Thymus (tissue), 11 donors: Measurements from ENCODE around the gene ZDHHC3. TPM values are rescaled to one million over a fixed set of nuclear protein-coding genes. Genes with fewer than 3 reads are reported as not detected.
"Not testable (repeated sequence)": the region's sequence is repeated elsewhere in the genome, so short reads cannot be mapped to it uniquely, and the experiment has no call there.

ENCODE experiments used
- DNase-seq, 9 donors: peaks; one replicate each; pipeline ENCODE4 v3.0.0-alpha.2; 2013; ENCODE audit warnings: low spot score in 9 of 9, low read depth in 6 of 9, missing footprints in 1 of 9
- H3K27ac ChIP-seq, 2 donors: one replicate each; pipeline ENCODE4 v1.5.1; 2013; ENCODE audit warnings: control low read depth in 1 of 2, low read depth in 1 of 2, low read length in 1 of 2, mild to moderate bottlenecking in 1 of 2, moderate library complexity in 1 of 2
- H3K27me3 ChIP-seq, 2 donors: one replicate each; pipeline ENCODE4 v1.5.1; 2013; ENCODE audit warnings: low read length in 1 of 2; ENCODE audit not compliant: control insufficient read depth in 2 of 2, insufficient read depth in 1 of 2
- H3K36me3 ChIP-seq, 2 donors: one replicate each; pipeline ENCODE4 v1.5.1; 2013; ENCODE audit warnings: low read length in 1 of 2, mild to moderate bottlenecking in 1 of 2, moderate library complexity in 1 of 2; ENCODE audit not compliant: control insufficient read depth in 2 of 2, insufficient read depth in 2 of 2
- H3K4me1 ChIP-seq, 2 donors: one replicate each; pipeline ENCODE4 v1.5.1; 2013; ENCODE audit warnings: low read length in 2 of 2; ENCODE audit not compliant: control insufficient read depth in 2 of 2, insufficient read depth in 2 of 2
- H3K4me3 ChIP-seq, 2 donors: one replicate each; pipeline ENCODE4 v1.5.1; 2013; ENCODE audit warnings: low read length in 2 of 2, control low read depth in 1 of 2, mild to moderate bottlenecking in 1 of 2
- H3K9me3 ChIP-seq, 2 donors: one replicate each; pipeline ENCODE4 v1.5.1; 2013; ENCODE audit warnings: low read length in 1 of 2, mild to moderate bottlenecking in 1 of 2; ENCODE audit not compliant: control insufficient read depth in 2 of 2, insufficient read depth in 1 of 2
- WGBS: extraction: QIAGEN DNeasy Blood & Tissue Kit; methylation state at CpG from one replicate; pipeline ENCODE4 v1.1.7; 2013; 5-methylcytosine and 5-hydroxymethylcytosine counted together
- polyA plus RNA-seq: library from polyadenylated mRNA; stranded (reverse); fragments of 200-250 nt; gene quantifications from one replicate; pipeline ENCODE4 v1.2.3, GENCODE V29; 2013
- total RNA-seq: library from RNA; stranded (reverse); fragments of 120-200 nt; gene quantifications from one replicate; pipeline ENCODE4 v1.2.4, GENCODE V29; 2013
- donor health status: healthy.

Gene ZDHHC3
- total and polyA plus RNA-seq, 2 donors = 24.3 to 33.1 TPM

DNA sequence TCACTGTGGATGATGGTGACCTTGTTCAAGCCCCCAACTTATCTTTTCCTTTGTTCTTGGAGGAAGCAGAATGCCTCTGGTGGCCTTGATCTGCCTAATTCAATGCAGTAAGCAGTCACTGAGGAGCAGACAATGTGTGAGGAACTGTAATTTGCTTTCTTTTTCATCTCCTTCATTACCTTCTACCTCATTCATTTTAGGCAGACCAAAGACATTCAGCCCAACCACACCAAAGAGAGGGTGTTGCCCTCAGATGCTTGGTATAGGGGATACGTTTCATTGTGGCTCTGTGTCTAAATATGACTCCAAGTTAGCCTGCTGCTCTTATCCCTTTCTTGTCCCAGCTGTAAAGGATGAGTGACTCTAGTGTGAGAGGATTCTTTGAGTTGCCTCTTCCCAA lies 15.4 kb upstream of the ZDHHC3 start:
- 12% methylated on average over 1 of the region's 1 CpG for WGBS
- Histone ChIP-seq H3K27me3 (no peaks in the 10 kb centered on the region), H3K36me3 (peaks cover 12 to 60% of the 10 kb centered on the region in 2 donors), H3K27ac (no peak overlapping the region), H3K4me3 (no peak overlapping the region), H3K9me3 (no peaks in the 10 kb centered on the region), H3K4me1 (peaks cover 8 to 34% of the 10 kb centered on the region in 2 donors)
- DNase-seq = peak in 1 of 9 donors; percentile 34

DNA sequence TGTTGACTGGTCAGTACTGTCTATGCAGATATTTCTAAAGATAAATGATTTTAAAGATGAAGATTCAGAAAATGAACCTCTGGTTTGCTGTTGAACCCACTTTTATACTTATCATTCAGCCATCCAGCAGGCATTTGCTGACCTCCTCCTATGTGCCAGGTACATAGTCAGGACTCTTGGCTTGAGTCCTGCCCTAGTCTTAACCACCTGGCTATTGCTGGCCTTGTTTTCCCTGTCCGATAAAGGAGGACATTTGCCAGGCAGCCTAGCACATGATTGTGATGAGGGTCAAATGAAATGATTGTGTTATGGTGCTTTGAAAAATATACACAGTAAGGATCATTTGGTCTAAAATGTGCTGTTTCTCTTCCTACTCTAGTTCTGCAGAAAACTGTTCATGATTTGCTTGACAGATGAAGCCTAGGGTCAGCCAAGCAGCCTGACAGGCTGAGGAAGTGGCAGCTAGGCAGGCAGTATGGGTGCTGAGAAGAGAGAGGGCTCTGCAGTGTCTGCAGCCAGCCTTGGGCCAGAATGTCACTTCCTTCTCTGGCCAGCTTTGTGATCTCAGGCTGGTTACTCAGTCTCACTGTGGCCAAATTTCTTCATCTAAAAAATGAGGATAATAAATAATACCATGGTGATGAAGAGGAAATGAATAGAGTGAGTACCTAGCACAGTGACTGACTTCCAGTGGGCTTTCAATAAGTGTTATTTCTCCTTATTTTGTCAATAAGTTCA lies 13.8 kb upstream of the ZDHHC3 start:
- H3K4me3 ChIP-seq = no peak overlapping the region
- H3K4me1 ChIP-seq = peaks cover 11 to 34% of the 10 kb centered on the region in 2 donors
- DNase-seq = no peak
- peaks cover 12 to 52% of the 10 kb centered on the region in 2 donors for H3K36me3 ChIP-seq
- no peaks in the 10 kb centered on the region for H3K27me3 ChIP-seq
- no peak overlapping the region for H3K27ac ChIP-seq
- H3K9me3 ChIP-seq = no peaks in the 10 kb centered on the region
- 98% methylated on average over 1 of the region's 1 CpG for WGBS

DNA sequence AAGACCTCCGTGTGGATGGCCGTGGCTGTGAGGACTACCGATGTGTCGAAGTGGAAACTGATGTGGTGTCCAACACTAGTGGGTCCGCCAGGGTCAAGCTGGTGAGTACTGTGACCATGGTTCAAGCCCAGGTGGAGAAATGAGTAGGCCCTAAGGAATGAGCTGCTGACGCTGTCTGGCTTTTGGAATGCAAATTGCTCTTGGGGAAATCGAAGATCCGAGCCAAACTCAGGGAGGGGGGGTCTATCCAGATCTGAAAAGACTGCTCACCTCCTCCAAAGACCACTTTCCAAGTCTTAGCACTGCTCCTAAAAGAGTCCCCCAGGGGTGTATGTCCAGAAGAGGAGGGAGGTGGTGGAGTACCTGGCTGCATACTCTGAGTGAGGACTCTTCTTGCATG lies 13.2 kb upstream of the ZDHHC3 start:
- H3K27me3 ChIP-seq = no peaks in the 10 kb centered on the region
- peaks cover 11 to 36% of the 10 kb centered on the region in 2 donors for H3K4me1 ChIP-seq
- no peaks in the 10 kb centered on the region for H3K9me3 ChIP-seq
- no peak for DNase-seq
- 97% methylated on average over 8 of the region's 8 CpGs for WGBS
- H3K4me3 ChIP-seq = no peak overlapping the region
- no peak overlapping the region for H3K27ac ChIP-seq
- H3K36me3 ChIP-seq = peaks cover 12 to 48% of the 10 kb centered on the region in 2 donors

DNA sequence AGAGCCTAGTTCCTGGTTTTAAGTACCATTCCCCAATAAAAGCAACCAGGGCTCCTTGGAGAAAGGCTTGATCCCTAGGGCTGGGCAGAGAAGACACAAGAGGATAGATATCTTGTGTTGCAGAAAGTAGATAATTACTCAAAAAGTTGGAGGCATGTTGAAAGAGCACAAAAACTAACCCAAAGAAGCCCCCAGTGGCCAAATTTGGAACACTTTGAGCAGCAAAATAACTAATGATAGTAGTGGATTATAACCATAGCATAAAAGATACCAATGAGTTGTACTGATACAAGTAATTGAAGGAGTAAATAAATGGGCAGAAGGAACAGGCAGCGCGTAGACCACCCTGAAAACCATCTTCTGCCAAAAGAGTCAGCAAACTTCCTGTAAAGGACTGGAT lies 12.1 kb upstream of the ZDHHC3 start:
- H3K9me3 ChIP-seq = no peaks in the 10 kb centered on the region
- WGBS = 98% methylated on average over 2 of the region's 2 CpGs
- peaks cover 10 to 38% of the 10 kb centered on the region in 2 donors for H3K36me3 ChIP-seq
- no peak overlapping the region for H3K4me3 ChIP-seq
- H3K27ac ChIP-seq = no peak overlapping the region
- H3K4me1 ChIP-seq = peaks cover 19 to 41% of the 10 kb centered on the region in 2 donors
- no peak for DNase-seq
- H3K27me3 ChIP-seq = no peaks in the 10 kb centered on the region

DNA sequence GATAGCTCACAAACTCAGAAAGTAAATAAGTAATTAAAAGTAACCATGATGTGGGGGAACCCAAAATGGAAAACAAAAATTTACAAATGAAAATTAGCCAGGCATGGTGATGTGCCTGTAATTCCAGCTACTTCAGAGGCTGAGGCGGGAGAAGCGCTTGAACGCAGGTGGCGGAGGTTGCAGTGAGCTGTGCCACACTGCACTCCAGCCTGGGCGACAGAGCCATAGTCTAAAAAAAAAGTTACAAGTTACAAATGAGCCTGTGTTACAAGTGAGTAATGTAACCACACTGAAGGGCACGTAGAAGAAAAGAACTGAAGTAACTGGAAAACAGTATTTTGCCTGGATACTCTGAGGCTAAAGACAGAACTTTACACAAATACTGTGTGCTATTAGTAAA lies 11.4 kb upstream of the ZDHHC3 start:
- Histone ChIP-seq H3K4me1 (peaks cover 22 to 45% of the 10 kb centered on the region in 2 donors), H3K27ac (no peak overlapping the region), H3K9me3 (no peaks in the 10 kb centered on the region), H3K27me3 (no peaks in the 10 kb centered on the region), H3K4me3 (no peak overlapping the region), H3K36me3 (peaks cover 8 to 33% of the 10 kb centered on the region in 2 donors)
- 96% methylated on average over 6 of the region's 6 CpGs for WGBS
- no peak for DNase-seq

DNA sequence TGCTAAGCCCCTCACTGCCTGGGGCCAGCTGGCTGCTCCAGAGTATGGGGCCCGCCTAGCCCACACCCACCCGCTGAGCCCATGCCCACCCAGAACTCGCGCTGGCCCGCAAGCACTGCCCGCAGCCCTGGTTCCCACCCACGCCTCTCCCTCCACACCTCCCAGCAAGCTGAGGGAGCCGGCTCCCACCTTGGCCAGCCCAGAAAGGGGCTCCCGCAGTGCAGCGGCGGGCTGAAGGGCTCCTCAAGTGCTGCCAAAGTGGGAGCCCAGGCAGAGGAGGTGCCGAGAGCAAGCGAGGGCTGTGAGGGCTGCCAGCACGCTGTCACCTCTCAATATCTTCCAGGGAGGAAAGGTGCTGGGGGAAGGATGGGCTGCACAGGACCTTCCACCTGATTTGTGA lies 10.4 kb upstream of the ZDHHC3 start:
- DNase-seq, H3K9me3 ChIP-seq, H3K27ac ChIP-seq, H3K27me3 ChIP-seq, H3K4me3 ChIP-seq: not testable (repeated sequence)
- H3K36me3 ChIP-seq = peaks cover 2 to 24% of the 10 kb centered on the region in 2 donors
- H3K4me1 ChIP-seq = peaks cover 30 to 50% of the 10 kb centered on the region in 2 donors
- 94% methylated on average over 14 of the region's 14 CpGs for WGBS

DNA sequence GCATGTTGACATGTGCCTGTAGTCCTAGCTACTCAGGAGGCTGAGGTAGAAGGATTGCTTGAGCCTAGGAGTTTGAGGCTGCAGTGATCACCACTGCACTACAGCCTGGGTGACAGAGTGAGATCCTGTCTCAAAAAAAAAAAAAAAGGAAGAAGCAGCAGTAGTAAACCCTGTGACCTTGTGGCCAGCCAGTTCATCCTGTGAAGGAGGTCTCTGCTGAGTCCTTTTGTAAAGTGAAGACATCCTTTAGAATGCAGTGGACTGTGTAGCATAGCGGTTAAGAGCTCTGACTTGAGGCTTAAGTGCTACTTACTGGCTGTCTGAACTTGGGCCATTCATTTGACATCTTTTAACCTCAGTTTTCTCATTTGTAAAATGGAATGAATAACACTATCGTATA lies 8.4 kb upstream of the ZDHHC3 start:
- Histone ChIP-seq H3K27ac (no peak overlapping the region), H3K27me3 (no peaks in the 10 kb centered on the region), H3K4me1 (peaks cover 37 to 58% of the 10 kb centered on the region in 2 donors), H3K36me3 (peaks cover 0 to 5% of the 10 kb centered on the region in 2 donors), H3K9me3 (no peaks in the 10 kb centered on the region), H3K4me3 (no peak overlapping the region)
- WGBS = 98% methylated on average over 2 of the region's 2 CpGs
- no peak for DNase-seq

DNA sequence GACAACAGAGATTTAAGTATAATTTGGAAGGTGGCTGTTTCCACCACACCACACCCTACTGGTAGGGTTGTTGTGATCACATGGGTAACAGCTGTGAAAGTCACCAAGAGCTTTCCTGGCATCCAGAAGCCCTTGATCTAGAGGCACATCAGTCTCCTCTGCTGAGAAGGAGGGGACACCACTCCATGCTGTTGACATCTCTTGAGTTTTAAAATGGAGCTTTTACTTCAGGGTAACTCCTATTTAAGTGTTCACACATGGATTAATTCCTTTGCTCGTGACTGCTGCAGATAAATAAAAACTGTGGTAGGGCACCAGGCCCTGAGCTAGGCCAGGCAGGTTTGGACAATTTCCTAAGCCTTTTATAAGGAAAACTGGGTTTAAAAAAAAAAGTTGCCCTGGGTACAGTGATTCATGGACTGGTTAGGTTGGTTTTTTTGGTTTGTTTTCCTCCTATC lies 7.5 kb upstream of the ZDHHC3 start:
- Histone ChIP-seq H3K9me3 (no peaks in the 10 kb centered on the region), H3K4me3 (no peak overlapping the region), H3K36me3 (no peaks in the 10 kb centered on the region), H3K27me3 (no peaks in the 10 kb centered on the region), H3K4me1 (peaks cover 37 to 58% of the 10 kb centered on the region in 2 donors), H3K27ac (peak overlapping the region; percentile 46 to 73)
- 89% methylated on average over 1 of the region's 1 CpG for WGBS
- peak in 5 of 9 donors; percentile 32 to 69 (median 44) for DNase-seq

DNA sequence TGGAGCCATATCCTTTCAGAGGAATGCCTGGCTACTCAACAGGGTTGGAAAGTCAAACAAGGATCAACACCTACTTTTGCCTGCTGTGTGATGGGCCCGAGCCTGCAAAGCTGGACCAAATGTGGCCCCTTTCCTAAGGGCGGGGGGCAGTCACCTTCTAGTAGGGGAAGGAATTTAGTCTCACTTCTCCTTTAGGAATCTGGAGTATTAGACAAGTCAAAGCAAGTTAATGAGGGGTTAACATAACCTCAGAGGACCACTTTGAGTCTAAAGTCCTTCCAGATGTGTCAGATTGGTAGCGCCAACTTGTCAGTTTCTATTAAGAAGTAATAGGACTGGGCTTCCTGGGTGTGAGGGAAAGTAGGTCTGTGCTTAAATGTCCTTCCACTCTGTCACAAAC lies 6.8 kb upstream of the ZDHHC3 start:
- no peaks in the 10 kb centered on the region for H3K36me3 ChIP-seq
- WGBS = 94% methylated on average over 3 of the region's 3 CpGs
- peak overlapping the region in 1 of 2 donors; percentile 73 for H3K27ac ChIP-seq
- no peaks in the 10 kb centered on the region for H3K27me3 ChIP-seq
- no peaks in the 10 kb centered on the region for H3K9me3 ChIP-seq
- H3K4me3 ChIP-seq = no peak overlapping the region
- peaks cover 37 to 55% of the 10 kb centered on the region in 2 donors for H3K4me1 ChIP-seq
- no peak for DNase-seq
